HG03378 (cell line): ENCODE measurements around the gene FOXE1.

Experiments used
- ATAC-seq: cut with Tn5 transposase; IDR thresholded peaks from one replicate; pipeline ENCODE4 v1.9.1; 2021; ENCODE audit warnings: mild to moderate bottlenecking, moderate library complexity; ENCODE audit not compliant: unreplicated experiment

FOXE1 gene

DNA sequence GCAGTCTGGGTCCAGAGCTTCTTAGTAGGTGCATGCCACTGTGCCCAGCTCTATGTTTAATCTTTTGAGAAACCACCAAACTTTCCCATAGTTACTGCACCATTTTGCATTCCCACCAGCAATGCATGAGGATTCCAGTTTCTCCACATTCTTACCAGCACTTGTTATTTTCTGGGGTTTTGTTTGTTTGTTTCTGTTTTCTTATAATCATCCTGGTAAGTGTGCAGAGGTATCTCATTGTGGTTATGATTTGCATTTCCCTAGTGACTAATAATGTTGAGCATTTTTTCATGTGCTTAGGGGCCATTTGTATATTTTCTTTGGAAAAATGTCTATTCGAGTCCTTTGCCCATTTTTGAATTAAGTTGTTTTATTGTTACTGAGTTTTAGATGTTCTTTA, 11.4 kb downstream of the FOXE1 start:
- ATAC-seq = no peak

DNA sequence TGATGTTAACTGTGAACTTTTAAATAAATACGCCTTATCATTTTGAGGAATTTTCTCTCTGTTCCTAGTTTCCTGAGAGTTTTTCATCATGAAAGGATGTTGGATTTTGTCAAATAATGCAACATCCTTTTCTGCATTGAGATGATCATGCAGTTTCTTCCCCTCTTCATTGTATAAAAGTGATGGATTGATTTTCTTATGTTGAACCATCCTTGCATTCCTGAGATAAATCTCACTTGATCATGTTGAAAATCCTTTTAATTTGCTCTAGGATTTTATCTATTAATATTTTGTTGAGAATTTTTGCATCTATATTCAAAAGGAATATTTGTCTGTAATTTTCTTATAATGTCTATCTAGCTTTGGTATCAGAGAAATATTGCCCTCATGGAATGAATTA, 13.3 kb downstream of the FOXE1 start:
- no peak for ATAC-seq

GRCh38 chr9:97866848-97867247, 13.8 kb downstream of the FOXE1 start:
- ATAC-seq = no peak

DNA sequence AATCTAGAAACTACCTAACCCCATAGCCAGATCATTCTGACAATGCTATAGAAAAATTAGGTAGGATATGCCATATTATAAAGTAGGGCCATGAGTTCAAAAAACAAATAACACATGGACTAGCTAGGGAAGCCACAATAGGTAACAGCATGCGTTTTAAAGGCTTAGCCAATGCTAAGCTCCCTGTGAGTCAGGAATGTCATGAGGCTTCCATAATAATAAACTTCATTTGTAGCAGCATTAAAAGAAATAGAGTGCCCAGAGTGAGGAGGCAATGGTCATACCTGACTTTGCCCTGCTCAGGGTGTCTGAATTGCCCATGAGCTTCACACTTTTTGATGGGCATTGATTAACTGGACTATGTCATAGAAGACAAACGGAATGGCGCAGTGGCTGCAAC, 15.8 kb downstream of the FOXE1 start:
- no peak for ATAC-seq

GRCh38 chr9:97873425-97873824, 20.4 kb downstream of the FOXE1 start:
- no peak for ATAC-seq

- ATAC-seq = no peak
Observed at GRCh38 chr9:97873882-97874281, 20.9 kb downstream of the FOXE1 start.

DNA sequence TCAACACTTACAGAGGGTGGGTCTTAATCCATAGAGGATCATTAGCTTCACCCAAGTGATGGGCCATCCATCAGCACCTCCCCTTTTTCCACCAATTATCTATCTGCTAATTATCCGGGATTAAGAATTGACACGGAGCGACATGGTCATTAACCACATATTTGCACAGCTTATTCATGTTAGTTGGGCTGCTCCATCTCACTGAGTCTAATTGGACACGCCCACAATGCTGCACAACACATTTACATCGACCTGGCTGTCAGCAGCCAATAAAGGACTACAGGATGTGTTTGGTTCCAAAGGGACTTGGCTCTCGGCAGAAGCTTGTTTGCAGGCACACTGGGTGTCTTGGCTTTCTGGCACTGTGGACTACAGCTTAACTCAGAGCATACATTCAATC, 21.6 kb downstream of the FOXE1 start:
- no peak for ATAC-seq

DNA sequence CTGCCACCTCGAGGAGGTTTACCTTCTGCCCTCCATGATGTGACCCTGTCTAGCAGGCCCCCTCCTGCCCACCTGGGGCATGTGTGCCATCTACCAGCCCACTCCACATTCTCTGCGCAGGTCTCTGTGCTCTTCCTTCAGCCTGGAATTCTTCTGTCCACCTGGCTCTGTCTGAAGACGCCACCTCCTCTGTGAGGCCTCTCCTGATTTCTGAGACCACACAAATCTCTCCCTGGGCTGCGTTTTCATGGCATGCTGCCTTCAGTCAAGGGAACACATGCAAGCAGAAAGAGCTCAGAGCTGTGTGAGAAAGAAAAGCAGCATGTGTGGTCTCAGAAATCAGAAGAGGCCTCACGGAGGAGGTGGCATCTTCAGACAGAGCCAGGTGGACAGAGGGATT, 22.1 kb downstream of the FOXE1 start:
- ATAC-seq = no peak

GRCh38 chr9:97876061-97876460, 23.0 kb downstream of the FOXE1 start:
- no peak for ATAC-seq

DNA sequence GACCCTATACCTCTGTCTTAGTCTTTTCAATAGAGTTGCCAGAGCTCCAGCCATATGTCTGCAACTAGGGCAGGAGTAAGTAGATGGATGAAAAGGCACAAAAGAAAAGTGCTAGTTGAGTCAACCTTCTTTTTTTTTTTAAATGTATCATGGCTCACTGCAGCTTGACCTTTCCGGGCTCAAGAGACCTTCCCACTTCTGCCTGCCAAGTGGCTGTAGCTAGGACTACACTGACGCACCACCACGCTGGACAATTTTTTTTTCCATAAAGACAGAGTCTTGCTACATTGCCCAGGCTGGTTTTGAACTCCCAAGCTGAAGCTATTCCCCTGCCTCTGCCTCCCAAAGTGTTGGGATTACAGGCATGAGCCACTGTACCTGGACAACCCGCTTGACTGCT, 27.3 kb downstream of the FOXE1 start:
- no peak for ATAC-seq

- ATAC-seq = no peak
Observed at GRCh38 chr9:97889941-97890887, 37.2 kb downstream of the FOXE1 start.

DNA sequence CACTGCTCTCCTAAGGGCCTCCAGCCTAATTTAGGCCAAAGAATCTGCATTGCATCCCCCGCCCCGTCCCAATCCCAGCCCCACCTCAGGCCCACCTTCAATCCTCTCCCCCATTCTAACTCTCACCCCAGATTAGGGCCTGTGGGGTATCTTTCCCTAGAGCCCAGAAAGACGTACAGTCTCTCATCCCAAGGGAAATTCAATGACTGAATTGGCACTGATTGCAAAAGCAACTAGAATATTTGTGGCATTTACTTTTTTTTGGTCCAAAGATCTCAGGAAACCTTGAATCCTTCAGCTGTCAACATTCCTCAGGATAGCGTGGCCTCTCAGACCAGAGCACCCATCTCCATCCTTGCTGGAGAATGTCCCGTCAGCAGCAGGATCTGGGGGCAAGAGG, 38.7 kb downstream of the FOXE1 start:
- no peak for ATAC-seq

DNA sequence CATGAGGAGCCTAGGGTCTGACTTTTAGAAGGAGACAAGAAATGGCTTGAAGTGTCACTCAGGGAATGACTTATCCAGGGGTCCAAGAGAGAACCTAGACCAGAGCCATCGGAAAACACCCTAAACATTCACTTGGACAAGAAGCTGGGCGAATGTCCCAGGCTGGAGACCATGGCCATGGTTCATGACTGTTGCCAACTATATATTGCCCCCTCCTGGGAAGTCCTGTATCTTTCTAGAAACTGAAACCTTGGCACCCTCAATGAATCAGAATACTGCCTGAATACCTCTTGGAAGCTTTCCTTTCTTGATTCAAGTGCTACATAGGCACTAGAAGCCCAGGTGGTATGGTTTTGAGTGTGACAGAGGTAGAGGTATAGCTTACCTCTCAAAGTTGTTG, 39.4 kb downstream of the FOXE1 start:
- no peak for ATAC-seq

DNA sequence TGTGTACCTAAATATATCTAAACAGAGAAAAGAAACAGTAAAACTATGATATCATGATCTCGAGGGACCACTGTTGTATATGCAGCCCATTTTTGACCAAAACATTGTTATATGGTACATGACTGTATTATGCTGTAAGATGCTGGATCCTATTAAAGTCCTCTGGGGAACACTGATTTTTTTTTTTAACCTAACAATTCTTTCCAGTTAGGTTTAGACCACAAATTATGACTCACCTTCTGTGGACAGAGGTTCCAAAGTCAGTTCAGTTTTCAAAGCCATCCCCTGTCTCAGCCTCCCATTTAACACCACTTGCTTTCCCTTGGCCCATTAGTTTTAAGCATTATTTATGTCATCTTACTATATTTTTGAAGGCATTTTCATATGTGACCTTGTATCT, 42.2 kb downstream of the FOXE1 start:
- ATAC-seq = no peak

DNA sequence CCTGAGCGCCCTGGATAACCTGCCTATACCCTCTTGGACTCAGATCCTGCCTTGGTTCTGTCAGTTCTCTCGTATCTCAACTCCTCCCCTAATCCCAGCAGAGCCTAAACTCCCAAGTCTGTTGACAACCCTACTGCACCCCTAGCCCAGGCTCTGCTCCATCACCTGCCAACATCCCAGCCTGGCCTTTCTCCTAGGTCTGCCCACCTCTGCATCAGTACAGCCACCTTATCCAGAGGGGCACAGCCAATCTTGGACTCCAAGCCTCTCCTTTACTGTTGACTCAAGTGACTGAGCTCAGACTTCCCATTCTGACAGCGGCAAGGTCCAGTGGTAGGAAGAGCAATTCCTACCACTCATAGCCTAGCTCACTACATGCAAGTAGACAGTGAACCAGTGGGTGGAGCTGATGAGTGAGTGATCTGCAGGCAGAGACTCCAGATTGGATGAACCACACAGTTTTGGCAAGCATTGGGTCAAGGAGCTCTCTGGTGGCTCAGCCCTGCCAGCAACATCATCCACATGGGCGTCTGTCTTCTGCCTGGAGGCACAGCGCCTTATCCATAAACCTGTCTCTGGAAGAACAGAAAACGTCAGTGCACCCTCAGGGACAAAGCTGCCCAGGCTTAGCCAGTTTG, 42.8 kb downstream of the FOXE1 start:
- no peak for ATAC-seq

- ATAC-seq = no peak
Observed at GRCh38 chr9:97900103-97900737, 47.2 kb downstream of the FOXE1 start.

DNA sequence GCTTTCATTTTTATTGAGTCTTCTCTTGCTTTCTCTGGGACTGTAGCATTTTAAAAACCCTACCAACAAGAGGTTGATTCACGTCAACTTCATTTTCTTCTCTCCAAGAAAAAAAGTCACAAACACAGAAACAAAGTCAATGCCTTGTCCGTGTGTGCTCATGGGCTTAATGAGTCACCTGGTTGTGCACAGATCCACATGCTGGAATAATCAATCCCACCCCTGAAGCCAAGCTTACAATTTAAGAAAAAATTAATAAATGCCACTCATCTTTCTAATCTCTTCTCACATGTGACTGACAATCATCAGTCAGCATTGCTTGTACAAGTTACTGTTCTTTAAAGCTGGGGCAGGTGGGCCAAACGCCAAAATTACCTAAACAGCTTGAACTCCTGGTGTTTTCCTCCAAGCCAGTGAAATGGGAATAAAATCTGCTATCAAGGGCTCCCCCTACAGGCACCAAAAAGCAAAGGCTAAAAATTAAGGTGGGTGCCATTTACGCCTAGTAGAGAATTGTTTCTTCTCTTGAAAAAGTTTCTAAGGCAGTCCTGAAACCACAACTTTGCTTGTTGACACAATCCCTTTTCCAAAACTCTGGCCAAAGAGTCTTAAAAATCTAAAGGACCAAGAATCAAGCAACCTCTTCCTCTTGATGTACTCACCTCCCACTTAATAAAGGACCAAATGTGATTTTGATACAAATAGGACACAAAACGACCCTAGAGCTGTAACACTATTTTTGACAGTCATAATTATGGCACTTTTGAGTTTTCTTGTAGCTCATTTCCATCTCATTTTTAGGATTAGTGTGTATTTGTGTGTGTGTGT, 47.9 kb downstream of the FOXE1 start:
- no peak for ATAC-seq

GRCh38 chr9:97903177-97903576, 50.2 kb downstream of the FOXE1 start:
- ATAC-seq = no peak

GRCh38 chr9:97904725-97905124, 51.7 kb downstream of the FOXE1 start:
- ATAC-seq = no peak

DNA sequence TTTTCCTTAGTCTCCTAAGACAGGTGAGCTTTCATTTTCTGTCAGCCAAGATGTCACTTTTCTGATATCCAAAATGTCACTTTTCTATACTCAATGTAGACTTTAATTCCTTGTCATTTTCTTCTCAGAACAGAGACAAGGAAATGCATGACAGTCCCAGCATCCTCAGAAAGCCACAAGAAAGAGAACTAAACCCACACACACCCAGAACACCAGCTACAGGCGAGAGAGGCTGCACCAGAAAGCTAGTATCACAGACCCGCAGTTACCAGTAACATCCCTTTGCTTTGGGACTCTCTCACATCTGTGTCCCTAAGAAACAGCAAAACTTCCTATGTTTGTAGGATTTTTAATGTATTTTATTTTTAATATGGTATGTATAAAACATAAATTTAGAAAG, 52.2 kb downstream of the FOXE1 start:
- no peak for ATAC-seq
